NCI-H2196 (cell line): Measurements from ENCODE around the gene ZMYM2.
"Not testable (repeated sequence)": the region's sequence is repeated elsewhere in the genome, so short reads cannot be mapped to it uniquely, and the experiment has no call there.

Source experiments
- DNase-seq: peaks from one replicate; lab custom pipeline; 2025; ENCODE audit not compliant: unreplicated experiment; lab: John Stamatoyannopoulos, UW

ZMYM2 gene

DNA sequence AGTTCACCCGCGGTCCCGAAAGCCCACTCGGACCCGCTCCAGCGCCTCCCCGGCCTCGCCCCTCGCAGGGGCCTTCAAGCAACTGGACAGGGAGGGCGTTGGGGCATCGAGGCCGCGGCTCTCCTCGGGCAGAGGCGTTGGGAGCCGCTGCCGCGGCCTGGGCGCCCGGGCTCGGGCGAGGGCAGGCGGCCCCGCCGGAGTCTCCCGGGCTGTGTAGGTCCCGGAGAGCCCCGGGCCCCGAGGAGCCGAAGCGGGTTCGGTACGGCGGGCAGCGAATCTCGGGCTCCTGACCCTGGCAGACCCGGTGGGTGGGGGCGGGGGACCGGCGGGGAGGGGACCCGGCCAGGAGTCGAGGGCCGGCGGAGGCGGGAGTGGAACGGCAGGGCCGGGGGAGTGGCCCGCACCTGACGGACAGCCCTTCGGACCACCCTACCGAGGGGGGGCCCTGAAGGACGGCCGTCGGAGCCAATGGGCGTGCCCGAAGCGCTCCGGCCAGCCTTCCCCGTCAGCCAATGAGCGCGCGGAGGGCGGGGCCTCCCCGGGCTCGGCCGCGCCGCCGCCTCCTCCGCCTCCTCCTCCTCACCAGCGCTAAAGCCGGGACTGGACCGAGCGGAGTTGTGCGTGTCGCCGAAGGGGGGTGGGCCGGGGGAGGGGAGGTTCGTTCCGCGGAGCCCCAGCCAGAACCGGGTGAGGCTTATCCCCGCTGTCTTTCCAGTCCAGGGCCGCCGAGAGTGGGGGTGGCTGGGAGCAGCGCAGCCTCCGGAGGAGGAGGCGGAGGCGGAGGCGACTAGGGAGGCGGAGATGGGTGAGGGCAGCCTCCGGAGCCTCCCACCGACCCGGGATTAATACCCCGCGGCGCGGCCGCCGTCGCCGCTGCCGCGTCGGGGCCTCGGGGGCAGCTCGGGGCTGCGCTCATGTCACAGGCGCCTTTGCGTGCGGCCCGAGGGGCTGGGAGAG is at the start of gene ZMYM2:
TSS of gene ZMYM2 (plus strand) at position 573 of the 957 bp plus-strand sequence. CDS start 34,346 bp downstream, outside the sequence.
- peak; percentile 89 for DNase-seq

- DNase-seq = no peak
Observed at GRCh38 chr13:19910336-19911072, 48.0 kb upstream of the ZMYM2 start.

DNA sequence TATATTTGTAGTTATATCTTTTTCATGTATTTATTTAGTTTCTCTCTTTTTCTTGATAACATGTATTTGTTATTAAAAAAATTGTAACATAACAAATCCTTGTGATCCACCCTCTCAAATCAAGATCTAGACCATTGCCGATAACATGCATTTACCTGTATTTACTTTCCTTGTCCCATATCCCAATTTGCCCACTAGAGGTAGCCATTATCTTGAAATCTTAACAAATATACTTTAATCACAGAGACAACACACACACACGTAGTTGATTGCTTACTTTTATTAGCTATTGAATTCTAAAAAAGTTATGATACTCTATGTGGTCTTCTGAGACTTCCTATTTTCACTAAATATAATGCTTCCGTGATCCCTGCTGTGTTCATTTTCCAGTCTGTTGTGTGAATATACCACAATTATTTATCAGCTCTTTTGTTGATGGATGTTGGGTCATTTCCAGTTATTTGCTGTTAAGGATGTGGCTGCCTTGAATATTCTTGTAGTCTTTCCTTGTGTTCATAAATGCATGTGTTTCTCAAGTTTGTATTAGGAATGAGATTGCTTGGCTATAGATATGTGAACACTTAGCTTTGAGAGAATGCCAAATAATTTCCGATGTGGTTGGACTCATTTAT is 31.3 kb upstream of the ZMYM2 start:
- no peak for DNase-seq

DNA sequence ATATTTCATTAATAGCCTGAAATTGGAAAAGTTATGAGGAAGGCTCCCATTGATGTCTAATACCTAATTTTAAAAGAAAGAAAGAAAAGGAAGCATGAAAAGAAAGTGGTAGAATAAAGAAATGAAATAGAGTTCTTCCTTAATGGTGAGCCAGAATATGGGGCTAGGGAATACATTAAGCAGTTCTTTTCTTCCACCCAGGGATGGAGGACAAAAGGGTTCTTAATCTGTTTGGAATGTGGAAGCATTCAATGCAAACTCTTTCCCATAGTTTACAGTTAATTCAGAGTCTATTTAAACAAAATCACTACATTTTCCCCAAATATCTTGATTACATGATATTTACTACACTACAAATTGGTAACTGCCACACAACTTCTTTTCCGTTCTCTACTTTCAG is 18.4 kb upstream of the ZMYM2 start:
- no peak for DNase-seq

DNA sequence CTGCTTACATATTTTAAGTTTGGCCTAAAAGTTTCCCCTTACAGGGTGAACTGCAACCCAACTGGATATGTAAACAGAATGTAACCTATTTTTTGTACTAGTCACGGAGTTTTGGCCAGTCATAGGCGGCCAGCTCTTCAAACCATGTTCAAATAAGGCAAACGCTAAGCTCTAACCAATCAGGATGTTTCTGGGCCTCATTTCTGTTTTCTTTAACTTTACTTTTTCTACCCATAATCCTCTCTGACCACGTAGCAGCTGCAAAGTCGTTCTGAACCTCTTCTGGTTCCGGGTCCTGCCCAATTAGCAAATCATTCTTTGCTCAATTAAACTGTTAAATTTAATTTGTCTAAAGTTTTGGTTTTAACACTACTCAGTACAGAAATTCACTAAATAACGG is 8.2 kb upstream of the ZMYM2 start:
- DNase-seq = no peak

DNA sequence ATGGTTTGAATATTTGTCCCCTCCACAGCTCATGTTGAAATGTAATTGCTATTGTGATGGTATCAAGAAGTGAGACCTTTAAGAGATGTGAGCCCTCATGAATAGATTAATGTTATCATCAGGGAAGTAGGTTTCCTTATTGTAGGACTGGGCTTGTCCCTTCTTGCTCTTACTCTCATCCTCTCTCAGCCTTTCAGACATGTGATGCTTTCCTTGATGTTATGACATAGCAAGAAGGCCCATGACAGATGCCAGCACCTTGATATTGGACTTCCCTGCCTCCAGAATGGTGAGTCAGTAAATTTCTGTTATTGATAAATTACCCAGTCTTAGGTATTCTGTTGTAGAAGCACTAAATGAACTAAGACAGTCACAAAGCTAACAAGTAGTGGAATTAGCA is 5.7 kb upstream of the ZMYM2 start:
- DNase-seq = no peak

- DNase-seq = no peak
Observed at GRCh38 chr13:19955873-19956559, 2.5 kb upstream of the ZMYM2 start.

GRCh38 chr13:19957320-19958154 is 990 bp upstream of the ZMYM2 start:
- peak; percentile 79 for DNase-seq

DNA sequence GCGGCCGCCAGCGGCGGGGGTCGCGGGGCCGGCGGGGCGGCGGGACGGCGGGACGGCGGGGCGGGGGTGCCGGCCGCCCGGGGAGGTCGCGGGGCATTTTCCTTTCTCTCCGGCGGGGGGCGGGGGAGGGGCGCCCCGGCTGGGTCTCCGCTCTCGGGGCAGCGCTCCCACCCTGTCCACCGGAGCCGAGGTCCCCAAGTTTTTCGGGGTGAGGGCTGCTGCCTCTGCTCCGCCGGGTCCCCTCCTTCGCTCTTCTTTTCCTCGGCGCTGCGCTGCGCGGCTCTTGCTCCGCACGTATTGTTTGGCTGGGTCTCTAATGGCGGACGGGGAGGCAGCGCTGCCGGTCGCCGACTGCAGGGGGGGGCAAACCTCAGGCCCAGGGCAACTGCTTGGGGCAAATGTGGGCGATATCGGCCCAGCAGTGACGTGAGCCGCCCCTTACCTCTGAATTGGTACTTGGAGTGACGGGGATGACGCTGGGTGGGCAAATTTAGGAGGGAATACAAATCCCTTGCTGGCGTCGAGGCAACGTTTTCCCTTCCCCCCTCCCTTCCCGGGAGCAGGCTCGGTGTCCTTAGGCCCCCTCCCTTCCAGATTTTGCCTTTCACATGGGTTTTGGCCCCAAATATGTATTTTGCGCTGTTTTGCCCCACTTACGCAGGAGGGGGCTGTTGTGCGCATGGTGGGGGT is 759 bp downstream of the ZMYM2 start:
- DNase-seq = no peak

- peak; percentile 64 for DNase-seq
Observed at GRCh38 chr13:19959831-19960652, 1.5 kb downstream of the ZMYM2 start.

GRCh38 chr13:19960653-19960976 is 2.1 kb downstream of the ZMYM2 start:
- DNase-seq = no peak

- DNase-seq = no peak
Observed at GRCh38 chr13:19961489-19961888, 3.0 kb downstream of the ZMYM2 start.

- no peak for DNase-seq
Observed at GRCh38 chr13:19961924-19962323, 3.4 kb downstream of the ZMYM2 start.

DNA sequence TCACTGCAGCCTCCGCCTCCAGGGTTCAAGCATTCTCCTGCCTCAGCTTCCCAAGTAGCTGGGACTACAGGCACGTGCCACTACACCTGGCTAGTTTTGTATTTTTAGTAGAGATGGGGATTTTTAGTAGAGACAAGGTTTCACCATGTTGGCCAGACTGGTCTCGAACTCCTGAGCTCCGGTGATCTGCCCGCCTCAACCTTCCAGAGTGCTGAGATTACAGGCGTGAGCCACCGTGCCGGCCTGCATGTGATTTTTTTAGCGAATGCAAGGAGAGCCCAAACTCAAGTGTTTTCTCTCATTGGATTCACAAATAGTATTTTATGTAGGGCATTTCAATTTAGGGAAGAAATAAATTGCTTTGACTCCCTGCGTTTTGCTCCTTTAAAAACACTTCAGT is 4.4 kb downstream of the ZMYM2 start:
- no peak for DNase-seq

- no peak for DNase-seq
Observed at GRCh38 chr13:19967621-19968020, 9.1 kb downstream of the ZMYM2 start.

DNA sequence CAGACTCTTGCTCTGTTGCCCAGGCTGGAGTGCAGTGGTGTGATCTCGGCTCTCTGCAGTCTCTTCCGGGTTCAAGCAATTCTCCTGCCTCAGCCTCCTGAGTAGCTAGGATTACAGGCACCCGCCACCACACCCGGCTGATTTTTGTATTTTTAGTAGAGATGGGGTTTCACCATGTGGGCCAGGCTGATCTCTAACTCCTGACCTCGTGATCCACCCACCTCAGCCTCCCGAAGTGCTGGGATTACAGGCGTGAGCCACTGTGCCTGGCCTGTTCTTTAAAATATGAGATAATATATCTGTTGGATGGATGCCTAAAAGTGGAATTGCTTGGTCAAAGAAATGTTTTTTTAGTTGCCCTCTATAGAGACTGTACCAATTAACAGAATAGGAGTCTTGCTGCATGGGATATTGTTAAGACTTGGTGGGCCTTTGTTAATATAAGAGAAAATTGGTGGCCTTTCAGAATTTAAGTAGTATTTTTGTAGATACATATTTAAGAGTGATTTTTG is 16.0 kb downstream of the ZMYM2 start:
- not testable (repeated sequence) for DNase-seq

DNA sequence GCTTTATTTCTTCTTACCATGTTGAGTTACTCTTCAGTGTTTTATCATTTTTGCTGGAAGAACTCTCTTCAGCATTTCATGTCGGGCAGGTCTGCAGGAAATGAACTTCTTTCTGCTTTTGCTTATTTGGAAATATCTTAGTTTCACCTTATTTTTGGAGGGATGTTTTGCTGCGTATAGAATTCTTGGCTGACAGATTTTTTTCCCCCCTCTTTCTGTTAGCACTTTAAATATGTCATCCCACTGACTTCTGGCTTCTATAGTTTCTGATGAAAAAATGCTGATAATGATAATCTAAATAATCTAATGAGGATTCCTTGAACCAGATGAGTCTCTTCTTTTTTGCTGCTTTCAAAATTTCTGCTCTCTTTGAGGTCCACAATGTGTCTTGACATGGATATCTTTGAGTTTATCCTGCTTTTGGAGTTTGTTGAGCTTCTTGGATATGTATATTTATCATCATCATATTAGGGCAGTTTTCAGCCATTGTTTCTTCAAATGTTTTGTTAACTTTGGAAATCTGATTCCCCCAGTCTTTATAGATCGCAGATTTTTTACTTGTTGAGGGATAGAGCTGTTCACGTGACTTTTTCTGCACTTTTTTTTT is 20.4 kb downstream of the ZMYM2 start:
- DNase-seq = no peak

- DNase-seq = no peak
Observed at GRCh38 chr13:19981685-19982238, 23.2 kb downstream of the ZMYM2 start.
